AML-193 (cell line): ENCODE results near the gene TTLL11.

ENCODE experiments used
- DNase-seq, 2 experiments: peaks; one replicate each; lab custom pipeline; 2025; lab: John Stamatoyannopoulos, UW

TTLL11 gene

DNA sequence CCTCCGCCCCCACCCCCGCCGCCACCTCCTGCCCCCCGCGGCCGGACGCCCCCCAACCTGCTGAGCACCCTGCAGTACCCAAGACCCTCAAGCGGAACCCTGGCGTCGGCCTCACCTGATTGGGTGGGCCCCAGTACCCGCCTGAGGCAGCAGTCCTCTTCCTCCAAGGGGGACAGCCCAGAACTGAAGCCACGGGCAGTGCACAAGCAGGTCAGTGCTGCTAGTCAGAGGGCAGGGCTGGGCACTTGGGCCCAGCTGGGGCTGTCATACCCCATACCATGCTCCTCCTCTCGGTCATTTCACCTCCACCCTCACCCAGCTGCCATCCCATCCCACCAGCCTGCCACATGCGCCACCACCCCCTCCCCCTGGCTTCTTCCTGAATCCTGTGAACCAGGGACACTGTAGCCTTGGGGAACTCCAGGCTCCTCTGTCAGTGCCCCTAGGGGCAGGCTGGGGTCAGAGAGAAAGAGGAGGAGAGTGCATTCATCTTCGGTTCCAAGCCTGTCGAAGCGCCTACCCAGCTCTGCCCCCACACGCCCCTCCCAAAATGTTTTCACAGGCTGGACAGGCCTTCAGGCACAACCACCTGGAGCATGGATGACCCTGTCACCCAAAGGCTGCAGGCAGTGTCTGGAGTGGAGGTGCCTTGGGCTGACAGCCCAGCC, 319.7 kb downstream of the TTLL11 start:
- no peak for DNase-seq

DNA sequence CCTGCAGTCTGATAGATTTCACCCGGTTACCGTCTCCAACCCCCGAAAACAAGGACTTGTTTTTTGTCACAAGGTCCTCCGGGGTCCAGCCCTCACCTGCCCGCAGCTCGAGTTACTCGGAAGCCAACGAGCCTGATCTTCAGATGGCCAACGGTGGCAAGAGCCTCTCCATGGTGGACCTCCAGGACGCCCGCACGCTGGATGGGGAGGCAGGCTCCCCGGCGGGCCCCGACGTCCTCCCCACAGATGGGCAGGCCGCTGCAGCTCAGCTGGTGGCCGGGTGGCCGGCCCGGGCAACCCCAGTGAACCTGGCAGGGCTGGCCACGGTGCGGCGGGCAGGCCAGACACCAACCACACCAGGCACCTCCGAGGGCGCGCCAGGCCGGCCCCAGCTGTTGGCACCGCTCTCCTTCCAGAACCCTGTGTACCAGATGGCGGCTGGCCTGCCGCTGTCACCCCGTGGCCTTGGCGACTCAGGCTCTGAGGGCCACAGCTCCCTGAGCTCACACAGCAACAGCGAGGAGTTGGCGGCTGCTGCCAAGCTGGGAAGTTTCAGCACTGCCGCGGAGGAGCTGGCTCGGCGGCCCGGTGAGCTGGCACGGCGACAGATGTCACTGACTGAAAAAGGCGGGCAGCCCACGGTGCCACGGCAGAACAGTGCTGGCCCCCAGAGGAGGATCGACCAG, 320.4 kb downstream of the TTLL11 start:
- DNase-seq = no peak
